ENCODE results near the gene MAML2.

DNA sequence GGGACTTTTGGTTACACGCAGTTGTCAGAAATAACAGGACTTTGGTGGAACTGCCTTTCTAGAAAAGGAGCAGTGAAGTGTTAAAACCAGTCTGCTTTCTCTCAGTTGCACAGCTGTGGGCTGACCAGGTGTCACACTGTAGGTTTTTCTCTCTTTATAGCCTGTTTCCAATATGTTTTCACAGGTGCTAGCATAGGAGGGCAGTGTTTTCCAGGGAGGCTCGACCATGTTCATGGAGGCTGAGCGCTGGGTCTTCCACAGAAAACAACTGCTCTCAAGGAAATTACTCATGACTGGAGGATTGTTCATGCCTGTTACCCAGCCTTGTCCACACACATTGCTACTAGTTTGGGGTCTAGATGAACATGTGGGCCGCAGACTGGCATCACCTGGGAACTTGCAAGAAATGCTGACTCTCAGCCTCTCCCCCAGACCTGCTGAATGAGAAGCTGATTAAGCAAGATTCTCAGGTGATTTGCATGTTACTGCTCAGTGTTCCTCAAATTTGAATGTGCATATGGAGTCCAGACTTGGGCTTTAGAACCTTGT lies 157.7 kb downstream of the MAML2 start:
- no peak for TF ChIP-seq POLR2A (IDR thresholded peaks at IDR 0.05)
- TF ChIP-seq, protein P1, sequence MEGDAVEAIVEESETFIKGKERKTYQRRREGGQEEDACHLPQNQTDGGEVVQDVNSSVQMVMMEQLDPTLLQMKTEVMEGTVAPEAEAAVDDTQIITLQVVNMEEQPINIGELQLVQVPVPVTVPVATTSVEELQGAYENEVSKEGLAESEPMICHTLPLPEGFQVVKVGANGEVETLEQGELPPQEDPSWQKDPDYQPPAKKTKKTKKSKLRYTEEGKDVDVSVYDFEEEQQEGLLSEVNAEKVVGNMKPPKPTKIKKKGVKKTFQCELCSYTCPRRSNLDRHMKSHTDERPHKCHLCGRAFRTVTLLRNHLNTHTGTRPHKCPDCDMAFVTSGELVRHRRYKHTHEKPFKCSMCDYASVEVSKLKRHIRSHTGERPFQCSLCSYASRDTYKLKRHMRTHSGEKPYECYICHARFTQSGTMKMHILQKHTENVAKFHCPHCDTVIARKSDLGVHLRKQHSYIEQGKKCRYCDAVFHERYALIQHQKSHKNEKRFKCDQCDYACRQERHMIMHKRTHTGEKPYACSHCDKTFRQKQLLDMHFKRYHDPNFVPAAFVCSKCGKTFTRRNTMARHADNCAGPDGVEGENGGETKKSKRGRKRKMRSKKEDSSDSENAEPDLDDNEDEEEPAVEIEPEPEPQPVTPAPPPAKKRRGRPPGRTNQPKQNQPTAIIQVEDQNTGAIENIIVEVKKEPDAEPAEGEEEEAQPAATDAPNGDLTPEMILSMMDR (IDR thresholded peaks at IDR 0.05): no peak
- no peak for TF ChIP-seq POLR2AphosphoS5 (IDR thresholded peaks at IDR 0.05)
- TF ChIP-seq EP300 (IDR thresholded peaks at IDR 0.05; ENCODE audit: low read depth): no peak
